Prostate gland (tissue), 2 donors: ENCODE measurements around the gene SHISA7. TPM values are rescaled to one million over a fixed set of nuclear protein-coding genes. Genes with fewer than 3 reads are reported as not detected.

Experiments
- DNase-seq: peaks from one replicate; pipeline ENCODE4 v3.0.0-alpha.2; 2019; ENCODE audit warnings: low spot score
- H3K27ac ChIP-seq, 2 donors: fragments of 200-600 bp; sonication (generic); 2 replicates each; pipeline ENCODE4 v1.5.1; 2017 to 2019
- H3K27me3 ChIP-seq: fragments of 200-600 bp; sonication (generic); replicated peaks from 2 replicates; pipeline ENCODE4 v1.5.1; 2019; ENCODE audit not compliant: insufficient read depth
- H3K36me3 ChIP-seq, 2 donors: fragments of 200-600 bp; sonication (generic); 1 replicate in 1 of 2; 2 replicates in 1 of 2; pipeline versions ENCODE4 v1.5.1 to v1.8.1; 2017 to 2019
- H3K4me1 ChIP-seq: fragments of 200-600 bp; sonication (generic); replicated peaks from 2 replicates; pipeline ENCODE4 v1.5.1; 2019
- H3K4me3 ChIP-seq, 2 donors: fragments of 200-600 bp; sonication (generic); 2 replicates each; pipeline ENCODE4 v1.5.1; 2017 to 2019
- H3K9me3 ChIP-seq: fragments of 200-600 bp; sonication (generic); 2 replicates; pipeline ENCODE4 v1.5.1; 2017
- POLR2A ChIP-seq: fragments of 450-650 bp; IDR thresholded peaks from one replicate; pipeline ENCODE4 v1.6.1; 2016; ENCODE audit warnings: antibody characterized with exemption, mild to moderate bottlenecking
- POLR2AphosphoS5 ChIP-seq: sonication (generic); formaldehyde crosslinking; IDR thresholded peaks from one replicate; pipeline ENCODE4 v1.6.1; 2017; ENCODE audit warnings: antibody characterized with exemption
- WGBS: methylation state at CpG from one replicate; pipeline ENCODE4 v1.1.5; 2018; 5-methylcytosine and 5-hydroxymethylcytosine counted together
- intact Hi-C: fragments of 100-400 bp; cut with DNase I; formaldehyde crosslinking; loops from one replicate; pipeline ENCODE4 v1.14.2; 2022
- total RNA-seq, 2 donors: library from RNA; depleted of rRNA; stranded (reverse); fragments of >200 nt; gene quantifications; one replicate each; pipeline ENCODE4 v1.1.0, GENCODE V29; 2016
- TF ChIP-seq, protein P1 (sequence below), 4 experiments: fragments of 200-600 bp in 2 of 4; fragments of 450-650 bp in 2 of 4; sonication (generic) in 2 of 4; IDR thresholded peaks; 1 replicate in 3 of 4; 2 replicates in 1 of 4; pipeline ENCODE4 v1.5.1; 2016 to 2019; ENCODE audit warnings: antibody characterized with exemption in 4 of 4, mild to moderate bottlenecking in 2 of 4, moderate library complexity in 2 of 4

Gene SHISA7
- total RNA-seq, 2 donors from 2014 or later = not detected

GRCh38 chr19:55386493-55386971 is 56.6 kb downstream of the SHISA7 start:
- H3K4me1 ChIP-seq = peaks cover 30% of the 10 kb centered on the region
- H3K27ac ChIP-seq = peak overlapping the region; percentile 93 to 96
- DNase-seq = no peak
- intact Hi-C loops = loop anchor here (5.0 kb wide), 2 partner anchors 44 to 84 kb away; no protein-coding TSS in a partner anchor
- WGBS = 1% methylated on average over 33 of the region's 33 CpGs
- peaks cover 0 to 5% of the 10 kb centered on the region in 2 donors for H3K36me3 ChIP-seq
- H3K27me3 ChIP-seq = no peaks in the 10 kb centered on the region
- H3K4me3 ChIP-seq = peak overlapping the region; percentile 74 to 78
- TF ChIP-seq, protein P1, sequence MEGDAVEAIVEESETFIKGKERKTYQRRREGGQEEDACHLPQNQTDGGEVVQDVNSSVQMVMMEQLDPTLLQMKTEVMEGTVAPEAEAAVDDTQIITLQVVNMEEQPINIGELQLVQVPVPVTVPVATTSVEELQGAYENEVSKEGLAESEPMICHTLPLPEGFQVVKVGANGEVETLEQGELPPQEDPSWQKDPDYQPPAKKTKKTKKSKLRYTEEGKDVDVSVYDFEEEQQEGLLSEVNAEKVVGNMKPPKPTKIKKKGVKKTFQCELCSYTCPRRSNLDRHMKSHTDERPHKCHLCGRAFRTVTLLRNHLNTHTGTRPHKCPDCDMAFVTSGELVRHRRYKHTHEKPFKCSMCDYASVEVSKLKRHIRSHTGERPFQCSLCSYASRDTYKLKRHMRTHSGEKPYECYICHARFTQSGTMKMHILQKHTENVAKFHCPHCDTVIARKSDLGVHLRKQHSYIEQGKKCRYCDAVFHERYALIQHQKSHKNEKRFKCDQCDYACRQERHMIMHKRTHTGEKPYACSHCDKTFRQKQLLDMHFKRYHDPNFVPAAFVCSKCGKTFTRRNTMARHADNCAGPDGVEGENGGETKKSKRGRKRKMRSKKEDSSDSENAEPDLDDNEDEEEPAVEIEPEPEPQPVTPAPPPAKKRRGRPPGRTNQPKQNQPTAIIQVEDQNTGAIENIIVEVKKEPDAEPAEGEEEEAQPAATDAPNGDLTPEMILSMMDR (IDR thresholded peaks at IDR 0.05) = no peak
- TF ChIP-seq POLR2A = no peak
- no peak for TF ChIP-seq POLR2AphosphoS5
- H3K9me3 ChIP-seq = no peaks in the 10 kb centered on the region

- DNase-seq = peak; percentile 99
- H3K4me3 ChIP-seq = peak within 1 kb of the TSS; percentile 74 to 78
- H3K27ac ChIP-seq = peak within 1 kb of the TSS; percentile 93 to 96
- H3K36me3 ChIP-seq = peaks cover 0 to 5% of the 10 kb centered on the region in 2 donors
- no peaks in the 10 kb centered on the region for H3K27me3 ChIP-seq
- TF ChIP-seq POLR2A (peak; percentile 99), POLR2AphosphoS5 (peak; percentile 100)
- TF ChIP-seq, protein P1 (IDR thresholded peaks at IDR 0.05) = peak in 1 of 4 experiments; percentile 6
- H3K4me1 ChIP-seq = peaks cover 30% of the 10 kb centered on the region
- WGBS = under 1% methylated on average over 68 of the region's 68 CpGs
- intact Hi-C loops = loop anchor here (5.0 kb wide), 2 partner anchors 44 to 84 kb away; no protein-coding TSS in a partner anchor
- H3K9me3 ChIP-seq = no peaks in the 10 kb centered on the region
These were observed 57.2 kb downstream of the SHISA7 start, which contains the start of gene RPL28 for GRCh38 chr19:55385724-55386492. Gene RPL28, plus strand, starts transcription at chr19:55385932. Its CDS starts 426 bp downstream, at chr19:55386358.

GRCh38 chr19:55384920-55385723 is 58.0 kb downstream of the SHISA7 start:
- Histone ChIP-seq H3K4me1 (peaks cover 30% of the 10 kb centered on the region), H3K9me3 (no peaks in the 10 kb centered on the region), H3K27me3 (no peaks in the 10 kb centered on the region), H3K4me3 (peak overlapping the region; percentile 74 to 78), H3K27ac (peak overlapping the region; percentile 93 to 96), H3K36me3 (peaks cover 0 to 5% of the 10 kb centered on the region in 2 donors)
- DNase-seq = peak; percentile 96
- intact Hi-C loops = loop anchor here (5.0 kb wide), 2 partner anchors 43 to 83 kb away; no protein-coding TSS in a partner anchor
- WGBS = 10% methylated on average over 34 of the region's 34 CpGs
- TF ChIP-seq, protein P1 (IDR thresholded peaks at IDR 0.05) = no peak
- peak; percentile 53 for TF ChIP-seq POLR2A

DNA sequence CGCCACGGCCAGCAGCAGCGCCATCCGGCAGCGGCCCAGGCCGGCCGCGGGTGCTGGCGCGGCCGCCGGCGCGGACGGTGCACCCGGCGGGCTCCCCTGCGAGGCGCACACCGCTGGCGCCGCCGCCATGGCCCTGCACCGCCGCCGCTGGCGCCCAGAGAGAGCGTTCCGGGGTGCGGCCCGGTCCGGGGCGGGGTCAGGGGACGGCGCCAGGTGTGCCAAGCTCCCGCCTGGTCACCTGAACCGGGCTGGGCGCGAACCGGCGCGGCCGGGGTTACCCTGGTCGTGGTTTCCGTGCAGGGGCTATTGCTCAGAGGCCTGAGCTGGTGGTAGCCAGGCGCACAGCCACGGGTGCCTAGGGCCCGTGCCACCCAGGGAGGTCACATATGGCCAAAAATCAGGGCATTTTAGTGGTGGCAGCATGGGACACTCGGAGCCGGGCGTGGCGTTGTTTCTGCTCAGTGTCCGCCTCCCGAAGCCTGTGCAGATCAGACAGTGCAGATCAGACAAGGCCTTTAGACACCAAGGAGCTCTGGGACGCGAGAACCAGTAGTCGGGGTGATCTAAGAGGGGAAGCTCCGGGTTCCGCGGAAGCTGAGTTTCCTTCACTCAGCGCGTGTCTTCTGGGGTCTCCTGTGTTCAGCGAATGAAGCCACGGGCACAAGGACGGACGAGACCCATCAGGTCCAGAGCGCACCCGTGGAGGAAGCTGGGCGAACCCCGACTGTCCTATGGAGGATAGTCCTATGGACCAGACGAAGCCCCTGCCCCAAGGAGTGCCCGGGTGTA is 58.8 kb downstream of the SHISA7 start, which contains the start of gene TMEM238:
TSS of gene TMEM238 (minus strand) at position 162 of the 789 bp plus-strand sequence. CDS start at position 129, 33 bp downstream.
- peaks cover 0 to 5% of the 10 kb centered on the region in 2 donors for H3K36me3 ChIP-seq
- intact Hi-C loops = no loop called here
- H3K9me3 ChIP-seq = no peaks in the 10 kb centered on the region
- peaks cover 30% of the 10 kb centered on the region for H3K4me1 ChIP-seq
- WGBS = 25% methylated on average over 49 of the region's 72 CpGs
- no peaks in the 10 kb centered on the region for H3K27me3 ChIP-seq
- peak within 1 kb of the TSS; percentile 93 to 96 for H3K27ac ChIP-seq
- TF ChIP-seq POLR2AphosphoS5 = no peak
- peak; percentile 50 for TF ChIP-seq POLR2A
- DNase-seq = peak; percentile 41
- H3K4me3 ChIP-seq = peak within 1 kb of the TSS; percentile 74 to 78
